HG03575 (cell line): ENCODE results near the gene NXN.
"Not testable (repeated sequence)": the region's sequence is repeated elsewhere in the genome, so short reads cannot be mapped to it uniquely, and the experiment has no call there.

Source experiments
- ATAC-seq: cut with Tn5 transposase; IDR thresholded peaks from one replicate; pipeline ENCODE4 v1.9.1; 2021; ENCODE audit not compliant: unreplicated experiment, insufficient number of reproducible peaks, low FRiP score; ENCODE audit errors: extremely low read depth

Gene NXN

GRCh38 chr17:879546-880442 is 99.8 kb downstream of the NXN start:
- no peak for ATAC-seq

DNA sequence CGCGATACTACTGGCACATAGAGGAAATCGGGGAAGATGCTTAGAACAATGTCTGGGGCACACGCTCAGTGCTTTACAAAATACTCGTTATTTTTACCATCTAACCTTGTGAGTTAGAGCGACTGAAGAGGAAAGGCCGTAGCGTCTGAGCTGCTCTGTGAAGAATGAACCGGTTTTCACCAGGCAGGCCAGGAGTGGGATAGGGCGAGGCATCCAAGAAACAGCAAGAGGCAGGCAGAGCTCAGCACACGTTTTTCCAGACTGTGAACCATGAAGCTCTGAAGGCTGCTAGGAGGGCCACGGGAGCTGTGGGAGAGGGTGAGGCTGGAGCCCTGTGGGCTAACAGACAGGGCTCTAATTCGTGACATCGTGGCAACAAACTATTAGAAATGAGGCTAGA is 101.9 kb downstream of the NXN start:
- no peak for ATAC-seq

- ATAC-seq: no peak
These were observed 103.3 kb downstream of the NXN start for GRCh38 chr17:876272-876671.

- not testable (repeated sequence) for ATAC-seq
These were observed 105.0 kb downstream of the NXN start for GRCh38 chr17:874590-874989.

GRCh38 chr17:872855-873254 is 106.7 kb downstream of the NXN start:
- no peak for ATAC-seq

DNA sequence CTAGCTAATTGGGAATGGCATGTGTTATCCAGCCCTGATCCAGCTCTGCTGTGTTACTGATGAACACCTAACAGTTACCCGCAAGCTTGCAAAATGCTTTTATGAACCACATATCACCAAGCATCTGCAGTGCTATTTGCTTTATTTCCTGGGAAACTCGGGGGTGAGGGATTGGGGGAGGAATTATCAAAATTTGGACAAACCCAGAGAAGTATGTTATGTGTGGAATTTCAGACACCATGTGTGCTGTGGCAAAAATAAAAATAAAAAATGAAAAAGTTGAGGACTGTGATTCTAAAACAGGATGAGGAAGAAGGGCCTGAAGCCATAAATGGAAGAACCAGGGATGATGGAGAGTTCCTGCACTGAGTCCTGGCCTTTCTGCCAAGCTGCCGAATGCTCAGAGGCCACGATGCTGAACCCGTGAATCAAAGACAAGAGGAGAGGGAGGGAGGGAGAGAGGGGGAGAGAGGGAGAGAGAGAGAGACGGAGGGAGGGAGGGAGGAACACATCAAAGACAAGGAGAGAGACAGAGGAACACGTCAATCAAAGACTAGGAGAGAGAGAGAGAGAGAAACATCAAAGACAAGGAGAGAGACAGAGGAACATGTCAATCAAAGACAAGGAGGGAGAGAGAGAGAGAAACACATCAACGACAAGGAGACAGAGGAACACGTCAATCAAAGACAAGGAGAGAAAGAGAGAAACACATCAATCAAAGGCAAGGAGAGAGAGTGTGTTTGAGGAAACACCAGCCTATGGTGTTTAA is 107.6 kb downstream of the NXN start:
- ATAC-seq: no peak

DNA sequence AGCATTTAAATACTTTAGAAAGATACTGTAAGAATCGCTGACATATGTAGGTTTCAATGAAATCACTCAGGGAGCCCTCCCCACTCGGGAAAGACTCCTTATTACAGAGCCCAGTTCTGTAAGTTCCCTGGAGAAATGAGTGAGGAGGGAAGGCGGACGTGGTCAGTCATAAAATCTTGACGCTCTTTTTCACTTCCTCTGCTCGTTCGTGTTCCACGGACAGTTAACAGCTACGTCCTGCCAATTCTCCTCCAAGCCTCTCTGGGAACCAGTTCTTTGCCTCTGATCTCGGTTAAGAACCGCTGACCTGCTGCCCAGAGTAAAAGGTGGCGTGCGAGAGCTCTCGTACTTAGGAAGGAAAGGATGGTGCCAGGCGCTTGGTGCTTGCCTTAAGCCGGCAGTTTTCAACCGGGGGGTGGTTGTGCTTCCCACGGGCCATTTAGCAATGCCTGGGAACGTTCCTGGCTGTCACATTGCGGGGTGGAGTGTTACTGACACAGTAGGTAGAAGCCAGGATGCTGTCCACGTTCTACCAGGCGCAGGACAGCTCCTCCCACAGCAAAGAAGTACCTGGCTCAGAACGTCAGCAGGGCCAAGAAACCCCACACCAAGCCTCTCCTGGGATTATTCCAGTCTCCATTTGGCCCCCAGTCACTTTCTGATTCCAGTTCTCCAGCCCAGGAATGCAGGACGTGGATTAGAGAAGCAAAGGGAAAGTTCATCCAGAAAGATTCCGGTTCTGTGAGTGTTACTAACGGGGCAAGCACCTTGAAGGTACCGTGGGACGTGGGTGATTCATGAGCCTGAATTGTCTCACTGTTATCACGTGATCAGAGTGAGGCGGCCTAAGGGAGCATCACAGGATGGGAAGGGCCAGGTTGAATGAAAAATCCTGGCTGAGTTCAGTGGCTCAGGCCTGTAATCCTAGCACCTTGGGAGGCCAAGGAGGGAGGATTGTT is 109.7 kb downstream of the NXN start:
- no peak for ATAC-seq

DNA sequence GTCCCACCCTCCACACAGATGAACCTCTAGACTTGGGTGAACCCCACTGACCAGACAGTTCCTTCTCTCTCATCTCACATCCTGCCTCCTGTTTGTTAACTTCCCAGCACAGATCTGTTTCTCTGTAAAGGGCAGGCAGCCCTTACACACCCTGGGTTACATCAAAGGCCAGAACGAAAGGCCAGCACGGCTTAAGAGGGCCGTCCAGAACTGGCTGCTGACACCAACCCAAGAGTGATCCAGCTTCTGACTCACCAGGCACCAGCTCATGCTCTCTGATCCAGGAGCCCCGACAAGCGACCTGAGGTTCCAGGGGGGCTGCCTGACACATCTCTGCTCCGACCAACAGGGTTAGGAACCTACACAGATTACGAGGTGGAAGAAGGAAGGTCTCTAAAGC is 110.5 kb downstream of the NXN start:
- no peak for ATAC-seq

GRCh38 chr17:867896-868489 is 111.6 kb downstream of the NXN start:
- ATAC-seq: no peak

DNA sequence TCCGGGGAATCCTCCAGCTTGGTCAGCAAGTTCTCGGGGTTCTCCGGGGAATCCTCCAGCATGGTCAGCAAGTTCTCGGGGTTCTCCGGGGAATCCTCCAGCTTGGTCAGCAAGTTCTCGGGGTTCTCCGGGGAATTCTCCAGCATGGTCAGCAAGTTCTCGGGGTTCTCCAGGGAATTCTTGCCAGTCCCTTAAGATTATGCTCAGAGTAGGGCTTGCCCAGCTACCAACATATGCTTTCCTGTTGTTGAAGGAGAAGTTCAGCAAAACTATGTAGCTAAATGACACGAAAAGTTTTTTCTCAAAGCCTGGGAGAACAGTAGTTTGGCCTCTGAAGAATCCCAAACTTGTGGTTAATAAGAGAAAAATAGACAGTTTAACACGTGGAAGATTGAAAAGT is 112.3 kb downstream of the NXN start:
- ATAC-seq: not testable (repeated sequence)

GRCh38 chr17:866568-867103 is 112.9 kb downstream of the NXN start:
- no peak for ATAC-seq

DNA sequence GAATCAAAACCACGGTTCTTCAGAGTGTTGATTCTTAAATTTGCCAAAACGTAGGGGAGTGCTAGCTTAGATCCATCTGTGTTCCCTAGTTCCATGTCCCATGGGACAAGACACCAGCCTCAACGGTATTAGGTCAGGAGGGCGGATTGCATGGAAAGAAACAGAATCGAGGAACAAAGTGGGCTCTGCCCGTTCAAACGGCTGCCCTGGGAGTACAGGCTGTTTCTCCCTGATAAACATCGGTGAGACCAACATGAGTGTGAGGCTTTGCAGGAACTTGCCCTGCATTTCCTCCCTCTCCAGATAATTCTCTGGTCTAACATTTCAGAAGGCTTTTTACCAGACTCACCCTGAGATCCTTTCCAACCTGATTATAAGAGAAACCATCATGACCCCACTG is 115.3 kb downstream of the NXN start:
- ATAC-seq: no peak

GRCh38 chr17:863880-864279 is 115.7 kb downstream of the NXN start:
- ATAC-seq: no peak

GRCh38 chr17:862582-862981 is 117.0 kb downstream of the NXN start:
- no peak for ATAC-seq

- no peak for ATAC-seq
These were observed 118.2 kb downstream of the NXN start for GRCh38 chr17:861364-861763.

DNA sequence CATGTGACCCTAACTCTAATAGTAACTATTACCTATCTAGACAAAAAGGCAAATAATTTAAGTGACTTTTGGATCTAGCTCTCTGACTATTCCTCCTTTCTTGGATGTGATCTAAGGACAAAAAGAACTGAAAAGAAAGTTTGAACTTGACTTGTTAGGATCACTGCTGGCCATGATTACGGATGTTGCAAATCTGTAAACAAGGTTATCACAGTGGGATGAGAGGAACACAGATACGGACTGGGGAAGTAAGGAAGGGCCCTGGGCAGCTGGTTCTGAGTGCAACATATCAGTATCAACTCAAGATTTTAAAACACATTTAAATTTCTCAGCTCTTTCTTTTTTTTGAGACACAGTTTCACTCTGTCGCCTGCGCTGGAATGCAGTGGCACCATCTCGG is 118.8 kb downstream of the NXN start:
- no peak for ATAC-seq

DNA sequence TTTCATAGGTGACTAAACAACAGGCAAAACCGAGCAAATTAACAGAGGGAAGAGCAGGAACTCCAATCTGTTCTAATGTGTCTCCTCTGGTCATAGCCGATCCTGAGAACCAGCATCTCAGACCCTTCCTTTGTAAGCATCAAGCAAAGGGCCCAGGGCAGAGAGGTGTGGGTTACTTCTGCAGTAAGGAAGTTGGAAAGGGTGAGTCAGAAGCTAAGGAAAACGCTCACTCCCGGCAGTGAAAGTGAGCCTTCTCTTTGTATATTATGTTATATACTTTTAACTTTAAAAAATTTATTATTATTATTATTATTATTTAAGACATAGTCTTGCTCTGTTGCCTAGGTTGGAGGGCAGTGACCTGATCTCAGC is 119.8 kb downstream of the NXN start:
- ATAC-seq: no peak

- no peak for ATAC-seq
These were observed 120.3 kb downstream of the NXN start for GRCh38 chr17:859061-859823.
